Natural killer cell (primary cell): ENCODE data around the gene MRM3. TPM values are rescaled to one million over a fixed set of nuclear protein-coding genes. Genes with fewer than 3 reads are reported as not detected.

Source experiments
- ATAC-seq, 3 donors: fragments of 150-1000 bp in 2 of 3; fragments of 200-7000 bp in 1 of 3; cut with Tn5 transposase; 1 replicate in 1 of 3; 2 replicates in 2 of 3; pipeline ENCODE4 v1.10.0; 2021; ENCODE audit warnings: mild to moderate bottlenecking in 2 of 3, moderate library complexity in 2 of 3
- DNase-seq, 2 donors: peaks; one replicate each; pipeline versions ENCODE4 v3.0.0 to v3.0.0-alpha.2; 2013 to 2021; ENCODE audit warnings: mixed read lengths in 1 of 2
- H3K27ac ChIP-seq: one replicate; pipeline ENCODE4 v1.5.1; 2013; ENCODE audit warnings: mild to moderate bottlenecking, low read length
- H3K27me3 ChIP-seq: one replicate; pipeline ENCODE4 v1.6.1; 2013; ENCODE audit warnings: low read length; ENCODE audit not compliant: control insufficient read depth, insufficient read depth
- H3K36me3 ChIP-seq: one replicate; pipeline ENCODE4 v1.6.1; 2013; ENCODE audit warnings: low read length; ENCODE audit not compliant: control insufficient read depth, insufficient read depth
- H3K4me1 ChIP-seq: one replicate; pipeline ENCODE4 v1.6.1; 2013; ENCODE audit warnings: low read length; ENCODE audit not compliant: control insufficient read depth, insufficient read depth
- H3K4me3 ChIP-seq: one replicate; pipeline ENCODE4 v1.5.1; 2013; ENCODE audit warnings: low read length
- H3K9me3 ChIP-seq: one replicate; pipeline ENCODE4 v1.6.1; 2013; ENCODE audit warnings: low read length; ENCODE audit not compliant: control insufficient read depth, insufficient read depth
- H3K27ac Mint-ChIP-seq, 2 donors: one replicate each; pipeline ENCODE4 v1.8.0; 2022; ENCODE audit warnings: mild to moderate bottlenecking in 2 of 2, mixed read lengths in 2 of 2, moderate library complexity in 1 of 2
- H3K27me3 Mint-ChIP-seq, 2 donors: one replicate each; pipeline ENCODE4 v1.8.0; 2022; ENCODE audit warnings: low read depth in 2 of 2, mixed read lengths in 2 of 2
- H3K36me3 Mint-ChIP-seq: one replicate; pipeline ENCODE4 v1.8.0; 2022; ENCODE audit warnings: mixed read lengths
- H3K4me1 Mint-ChIP-seq, 2 donors: one replicate each; pipeline ENCODE4 v1.8.0; 2022; ENCODE audit warnings: mixed read lengths in 2 of 2
- H3K4me3 Mint-ChIP-seq: one replicate; pipeline ENCODE4 v1.8.0; 2022; ENCODE audit warnings: mild to moderate bottlenecking, moderate library complexity, mixed read lengths
- H3K9me3 Mint-ChIP-seq, 2 donors: one replicate each; pipeline ENCODE4 v1.8.0; 2022; ENCODE audit warnings: mixed read lengths in 2 of 2
- CTCF ChIP-seq: fragments of 200-600 bp; IDR thresholded peaks from one replicate; pipeline ENCODE4 v1.8.0; 2022; ENCODE audit warnings: antibody characterized with exemption
- whole genome bisulfite sequencing: methylation state at CpG from one replicate; pipeline ENCODE4 v1.1.7; 2013; ENCODE audit warnings: missing lambda C conversion rate; ENCODE audit not compliant: insufficient coverage; 5-methylcytosine and 5-hydroxymethylcytosine counted together
- intact Hi-C: fragments of 100-400 bp; cut with micrococcal nuclease; formaldehyde crosslinking; loops from one replicate; pipeline ENCODE4 v1.14.2; 2022
- total RNA-seq, 4 donors: library from RNA; stranded (reverse); fragments of 120-200 nt in 1 of 4; gene quantifications; one replicate each; pipeline versions ENCODE4 v1.2.3 to v1.2.4, GENCODE V29; 2013 to 2022

Gene MRM3
- total RNA-seq, 3 donors from 2014 or later (not counting 1 experiment from before 2014, with no cell fraction given) = 24.3 to 32.2 (median 31.9) TPM

GRCh38 chr17:760371-760770 is 21.8 kb upstream of the MRM3 start:
- Histone ChIP-seq H3K36me3 (peaks cover 35% of the 10 kb centered on the region), H3K27ac (no peak overlapping the region), H3K9me3 (no peaks in the 10 kb centered on the region), H3K27me3 (no peaks in the 10 kb centered on the region), H3K4me3 (no peak overlapping the region), H3K4me1 (no peaks in the 10 kb centered on the region)
- ATAC-seq = no peak
- intact Hi-C loops = no loop called here
- peaks cover 17% of the 10 kb centered on the region for H3K36me3 Mint-ChIP-seq
- H3K4me1 Mint-ChIP-seq = no peaks in the 10 kb centered on the region
- no peaks in the 10 kb centered on the region for H3K27me3 Mint-ChIP-seq
- H3K9me3 Mint-ChIP-seq = no peaks in the 10 kb centered on the region
- DNase-seq = no peak
- no peak for TF ChIP-seq CTCF
- 94% methylated on average over 9 of the region's 9 CpGs for WGBS
- H3K4me3 Mint-ChIP-seq = no peak overlapping the region
- H3K27ac Mint-ChIP-seq = no peak overlapping the region

- TF ChIP-seq CTCF = no peak
- DNase-seq (no peak), ATAC-seq (no peak)
- no peak overlapping the region for H3K4me3 Mint-ChIP-seq
- no peaks in the 10 kb centered on the region for H3K27me3 Mint-ChIP-seq
- Histone ChIP-seq H3K4me1 (no peaks in the 10 kb centered on the region), H3K27ac (no peak overlapping the region), H3K27me3 (no peaks in the 10 kb centered on the region), H3K9me3 (no peaks in the 10 kb centered on the region), H3K4me3 (no peak overlapping the region), H3K36me3 (peaks cover 47% of the 10 kb centered on the region)
- no peaks in the 10 kb centered on the region for H3K4me1 Mint-ChIP-seq
- H3K27ac Mint-ChIP-seq = no peak overlapping the region
- WGBS = 87% methylated on average over 3 of the region's 3 CpGs
- no peaks in the 10 kb centered on the region for H3K9me3 Mint-ChIP-seq
- intact Hi-C loops = no loop called here
- peaks cover 40% of the 10 kb centered on the region for H3K36me3 Mint-ChIP-seq
These were observed 15.1 kb upstream of the MRM3 start for GRCh38 chr17:767076-767475.

- Mint-ChIP-seq H3K27ac (no peak overlapping the region), H3K4me1 (peaks cover 0 to 7% of the 10 kb centered on the region in 2 donors), H3K4me3 (no peak overlapping the region), H3K9me3 (no peaks in the 10 kb centered on the region), H3K27me3 (no peaks in the 10 kb centered on the region), H3K36me3 (peaks cover 24% of the 10 kb centered on the region)
- intact Hi-C loops = no loop called here
- no peak for DNase-seq
- WGBS = no CpG with 5 or more reads among the region's 5 CpGs
- H3K27ac ChIP-seq = no peak overlapping the region
- no peaks in the 10 kb centered on the region for H3K9me3 ChIP-seq
- TF ChIP-seq CTCF = no peak
- peaks cover 73% of the 10 kb centered on the region for H3K36me3 ChIP-seq
- no peak for ATAC-seq
- no peaks in the 10 kb centered on the region for H3K4me1 ChIP-seq
- no peaks in the 10 kb centered on the region for H3K27me3 ChIP-seq
- no peak overlapping the region for H3K4me3 ChIP-seq
These were observed 9.1 kb upstream of the MRM3 start for GRCh38 chr17:773016-773415.
